ENCODE measurements around the gene SAA1.
"Not testable (repeated sequence)": the region's sequence is repeated elsewhere in the genome, so short reads cannot be mapped to it uniquely, and the experiment has no call there.

SAA1 gene

GRCh38 chr11:18239655-18240054 is 26.4 kb upstream of the SAA1 start:
- no peaks in the 10 kb centered on the region for H3K27me3 ChIP-seq (ENCODE audit: insufficient read depth, low read depth, severe bottlenecking)
- no peak for TF ChIP-seq CTCF (IDR thresholded peaks at IDR 0.05; ENCODE audit: low read depth, low read length)

GRCh38 chr11:18243783-18244362 is 22.2 kb upstream of the SAA1 start:
- Histone ChIP-seq H3K36me3 (no peaks in the 10 kb centered on the region), H3K9me3 (ENCODE audit: severe bottlenecking) (no peaks in the 10 kb centered on the region), H3K27ac (no peak overlapping the region), H3K27me3 (ENCODE audit: insufficient read depth, low read depth, severe bottlenecking) (no peaks in the 10 kb centered on the region), H3K4me3 (ENCODE audit: low read depth, low read length) (no peak overlapping the region)
- DNase-seq: peak; percentile 72
- TF ChIP-seq CTCF (IDR thresholded peaks at IDR 0.05; ENCODE audit: low read depth, low read length): peak; percentile 90

More at GRCh38 chr11:18239655-18240054, 26.4 kb upstream of the SAA1 start:
- no peak for DNase-seq
- H3K36me3 ChIP-seq: no peaks in the 10 kb centered on the region
- H3K9me3 ChIP-seq (ENCODE audit: severe bottlenecking): no peaks in the 10 kb centered on the region
- H3K27ac ChIP-seq: no peak overlapping the region
- no peak overlapping the region for H3K4me3 ChIP-seq (ENCODE audit: low read depth, low read length)

GRCh38 chr11:18245396-18245795 is 20.7 kb upstream of the SAA1 start:
- no peak for DNase-seq

GRCh38 chr11:18246379-18247190 is 19.5 kb upstream of the SAA1 start:
- H3K27me3 ChIP-seq (ENCODE audit: insufficient read depth, low read depth, severe bottlenecking); H3K9me3 ChIP-seq (ENCODE audit: severe bottlenecking); H3K4me3 ChIP-seq (ENCODE audit: low read depth, low read length); H3K36me3 ChIP-seq; DNase-seq; H3K27ac ChIP-seq: not testable (repeated sequence)

More at GRCh38 chr11:18245396-18245795, 20.7 kb upstream of the SAA1 start:
- Histone ChIP-seq H3K36me3 (no peaks in the 10 kb centered on the region), H3K27ac (no peak overlapping the region), H3K27me3 (ENCODE audit: insufficient read depth, low read depth, severe bottlenecking) (no peaks in the 10 kb centered on the region), H3K4me3 (ENCODE audit: low read depth, low read length) (no peak overlapping the region), H3K9me3 (ENCODE audit: severe bottlenecking) (no peaks in the 10 kb centered on the region)
- no peak for TF ChIP-seq CTCF (IDR thresholded peaks at IDR 0.05; ENCODE audit: low read depth, low read length)

- not testable (repeated sequence) for DNase-seq; H3K27ac ChIP-seq; H3K9me3 ChIP-seq (ENCODE audit: severe bottlenecking); H3K36me3 ChIP-seq; H3K27me3 ChIP-seq (ENCODE audit: insufficient read depth, low read depth, severe bottlenecking); H3K4me3 ChIP-seq (ENCODE audit: low read depth, low read length)
Observed at GRCh38 chr11:18247191-18247581, 18.9 kb upstream of the SAA1 start.

- H3K27me3 ChIP-seq (ENCODE audit: insufficient read depth, low read depth, severe bottlenecking): no peaks in the 10 kb centered on the region
- no peak for TF ChIP-seq CTCF (IDR thresholded peaks at IDR 0.05; ENCODE audit: low read depth, low read length)
- DNase-seq: no peak
Observed at GRCh38 chr11:18248561-18248960, 17.5 kb upstream of the SAA1 start, which contains the start of gene SAA2. SAA2 (minus strand) TSS chr11:18248668; CDS start chr11:18248011, 657 bp downstream.

More at GRCh38 chr11:18248561-18248960, 17.5 kb upstream of the SAA1 start, which contains the start of gene SAA2:
- no peaks in the 10 kb centered on the region for H3K9me3 ChIP-seq (ENCODE audit: severe bottlenecking)
- H3K4me3 ChIP-seq (ENCODE audit: low read depth, low read length): no peak within 1 kb of the TSS
- no peak within 1 kb of the TSS for H3K27ac ChIP-seq
- H3K36me3 ChIP-seq: no peaks in the 10 kb centered on the region
